ENCODE measurements around the gene SLC1A4. TPM values are rescaled to one million over a fixed set of nuclear protein-coding genes. Genes with fewer than 3 reads are reported as not detected.

SLC1A4 gene
- total and polyA plus RNA-seq, 7 donors = 0.60 to 13.4 (median 5.1) TPM

GRCh38 chr2:65070856-65071255 is 81.7 kb downstream of the SLC1A4 start:
- Histone ChIP-seq H3K36me3 (peaks cover 5 to 30% (median 11%) of the 10 kb centered on the region in 4 donors), H3K4me3 (no peak overlapping the region), H3K4me1 (peaks cover 0 to 75% (median 63%) of the 10 kb centered on the region in 4 donors), H3K27me3 (no peaks in the 10 kb centered on the region), H3K27ac (peak overlapping the region; percentile 44 to 69 (median 56)), H3K9me3 (no peaks in the 10 kb centered on the region)
- no peak for DNase-seq
- 87 to 90% methylated on average over 6 of the region's 6 CpGs for WGBS, 2 donors
- no peak for TF ChIP-seq POLR2A (IDR thresholded peaks at IDR 0.05)
- TF ChIP-seq EP300 (IDR thresholded peaks at IDR 0.05) = no peak
- no peak for TF ChIP-seq CTCF (IDR thresholded peaks at IDR 0.05)
- intact Hi-C loops (cut with DNase I) = loop anchor here (1.0 kb wide), 1 partner anchor 116 kb away; no protein-coding TSS in a partner anchor

- WGBS, 2 donors = 80 to 84% methylated on average over 14 of the region's 14 CpGs
- Histone ChIP-seq H3K27ac (peak overlapping the region in 2 of 4 donors; percentile 65 to 69), H3K36me3 (peaks cover 5 to 30% (median 11%) of the 10 kb centered on the region in 4 donors), H3K9me3 (no peaks in the 10 kb centered on the region), H3K4me1 (peaks cover 0 to 78% (median 68%) of the 10 kb centered on the region in 4 donors), H3K27me3 (no peaks in the 10 kb centered on the region), H3K4me3 (no peak overlapping the region)
- intact Hi-C loops (cut with DNase I) = no loop called here
- TF ChIP-seq CTCF (IDR thresholded peaks at IDR 0.05) (no peak), POLR2A (IDR thresholded peaks at IDR 0.05) (no peak), POLR2AphosphoS5 (IDR thresholded peaks at IDR 0.05) (no peak), EP300 (IDR thresholded peaks at IDR 0.05) (no peak)
- DNase-seq = peak; percentile 76
These were observed 82.4 kb downstream of the SLC1A4 start for GRCh38 chr2:65071499-65072180.

- Histone ChIP-seq H3K27ac (peak overlapping the region in 1 of 4 donors; percentile 16), H3K4me3 (no peak overlapping the region), H3K4me1 (peaks cover 0 to 83% (median 69%) of the 10 kb centered on the region in 4 donors), H3K36me3 (peaks cover 5 to 35% (median 12%) of the 10 kb centered on the region in 4 donors), H3K27me3 (no peaks in the 10 kb centered on the region), H3K9me3 (no peaks in the 10 kb centered on the region)
- 90 to 91% methylated on average over 20 of the region's 20 CpGs for WGBS, 2 donors
- DNase-seq = no peak
- intact Hi-C loops (cut with DNase I) = no loop called here
- peak in 1 of 4 donors; percentile 7 for TF ChIP-seq POLR2AphosphoS5 (IDR thresholded peaks at IDR 0.05)
- TF ChIP-seq EP300 (IDR thresholded peaks at IDR 0.05) = no peak
These were observed 83.2 kb downstream of the SLC1A4 start for GRCh38 chr2:65072181-65072970.

Small RNA genes within 50 kb of the gene (small RNA-seq; reads per million reads assigned to genes)
- 0 reads per million in 3 donors for gene RNU6-548P

Other genes starting within 250 kb of the SLC1A4 start
- 10 to 100 TPM; 24.4 to 32.1 (median 28.6) TPM for gene CEP68, start 67.0 kb downstream of the SLC1A4 start, total RNA-seq
- gene CEP68, start 67.0 kb downstream of the SLC1A4 start, polyA plus RNA-seq = 1 to 10 TPM; 1.6 to 6.9 (median 4.2) TPM
- gene RAB1A, start 140.7 kb downstream of the SLC1A4 start, total RNA-seq = 10 to 100 TPM; 61.9 to 88.1 (median 83.9) TPM
- gene RAB1A, start 140.7 kb downstream of the SLC1A4 start, polyA plus RNA-seq = 100 to 1,000 TPM; 125 to 209 (median 142) TPM
- gene ACTR2, start 238.4 kb downstream of the SLC1A4 start, total RNA-seq = 10 to 100 TPM; 70.9 to 98.1 (median 88.1) TPM
- 100 to 1,000 TPM; 126 to 171 (median 142) TPM for gene ACTR2, start 238.4 kb downstream of the SLC1A4 start, polyA plus RNA-seq

All from sigmoid colon (tissue), 7 donors.